Measurements from ENCODE around the gene C11orf54.
"Not testable (repeated sequence)": the region's sequence is repeated elsewhere in the genome, so short reads cannot be mapped to it uniquely, and the experiment has no call there.

The C11orf54 gene

DNA sequence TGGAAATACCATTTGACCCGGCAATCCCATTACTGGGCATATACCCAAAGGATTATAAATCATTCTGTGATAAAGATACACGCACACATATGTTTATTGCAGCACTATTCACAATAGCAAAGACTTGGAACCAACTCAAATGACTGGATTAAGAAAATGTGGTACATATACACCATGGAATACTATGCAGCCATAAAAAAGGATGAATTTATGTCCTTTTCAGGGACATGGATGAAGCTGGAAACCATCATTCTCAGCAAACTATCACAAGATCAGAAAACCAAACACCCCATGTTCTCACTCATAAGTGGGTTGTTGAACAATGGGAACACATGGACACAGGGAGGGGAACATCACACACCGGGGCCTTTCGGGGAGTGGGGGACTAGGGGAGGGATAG, 17.7 kb downstream of the C11orf54 start:
- H3K27ac ChIP-seq; DNase-seq (ENCODE audit: low read depth, low spot score): not testable (repeated sequence)

DNA sequence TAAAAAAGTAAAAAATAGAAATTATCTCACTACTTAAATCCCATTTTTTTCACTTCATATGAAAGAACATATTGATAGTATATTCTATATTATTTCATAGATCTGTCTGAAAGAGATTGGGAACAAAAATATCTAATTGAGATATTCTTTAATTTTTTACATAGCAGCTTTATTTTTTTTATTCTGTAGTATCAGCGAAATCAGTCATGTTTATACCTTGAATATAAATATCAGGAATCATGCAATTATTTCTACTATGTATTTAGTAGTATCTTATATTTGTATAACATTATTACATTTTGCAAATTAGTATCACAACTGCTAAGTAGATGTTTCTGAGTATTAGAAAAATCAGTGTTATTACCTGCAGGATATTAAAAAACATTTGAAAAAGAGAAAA, 20.4 kb downstream of the C11orf54 start:
- no peak for DNase-seq (ENCODE audit: low read depth, low spot score)
- no peak overlapping the region for H3K27ac ChIP-seq

DNA sequence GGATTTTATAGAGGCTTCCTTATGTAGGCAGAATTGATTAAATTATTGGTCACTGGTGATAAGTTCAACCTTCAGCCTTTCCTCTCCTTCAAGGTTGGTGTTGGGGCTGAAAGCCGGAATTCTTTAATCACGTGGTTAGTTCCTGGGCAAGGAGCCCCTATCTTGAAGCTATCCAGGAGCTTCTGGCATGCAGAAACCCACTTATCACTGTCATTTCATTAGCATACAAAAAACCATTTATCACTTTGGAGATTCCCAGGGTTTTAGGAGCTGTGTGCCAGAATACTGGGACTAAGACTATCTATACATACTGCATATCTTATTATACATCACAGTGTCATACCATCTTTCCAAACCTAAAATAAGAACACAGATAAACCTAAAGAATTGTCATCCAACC, 24.1 kb downstream of the C11orf54 start:
- no peak for DNase-seq (ENCODE audit: low read depth, low spot score)
- no peak overlapping the region for H3K27ac ChIP-seq

DNA sequence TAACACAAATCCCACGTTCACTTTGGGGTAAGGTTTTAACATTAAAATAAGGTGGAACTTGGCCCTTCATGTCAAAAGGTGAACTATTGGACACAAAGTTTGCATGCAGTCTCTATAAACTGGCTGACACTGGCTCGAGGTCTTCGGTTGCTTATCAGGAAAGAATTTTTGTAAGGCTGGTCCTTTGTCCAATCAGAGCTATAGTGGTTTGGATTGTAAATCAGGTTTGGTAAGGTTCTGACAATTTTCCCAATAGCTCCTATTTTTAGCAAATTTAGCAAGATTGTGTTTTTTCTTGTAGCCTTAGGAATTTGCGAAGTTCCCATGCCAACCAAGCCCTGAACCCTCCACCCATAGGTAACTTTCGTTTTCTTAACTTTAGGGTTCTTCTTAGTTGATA, 25.0 kb downstream of the C11orf54 start:
- H3K27ac ChIP-seq = no peak overlapping the region
- DNase-seq (ENCODE audit: low read depth, low spot score) = no peak

DNA sequence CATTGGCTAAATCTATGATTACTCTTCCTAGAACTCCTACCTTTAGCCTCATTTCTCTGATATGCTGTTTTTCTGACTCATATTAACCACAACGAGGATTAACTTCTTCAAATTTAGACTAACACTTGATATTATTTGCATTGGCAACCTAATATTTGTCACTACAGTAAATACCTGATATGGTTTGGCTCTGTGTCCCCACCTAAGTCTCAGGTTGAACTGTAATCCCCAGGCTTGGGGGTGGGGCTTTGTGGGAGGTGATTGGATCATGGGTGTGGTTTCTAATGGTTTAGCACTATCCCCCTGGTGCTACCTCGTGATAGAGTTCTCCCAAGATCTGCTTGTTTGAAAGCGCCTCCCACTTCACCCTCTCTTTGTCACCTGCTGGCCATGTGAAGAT, 25.5 kb downstream of the C11orf54 start:
- H3K27ac ChIP-seq = no peak overlapping the region
- no peak for DNase-seq (ENCODE audit: low read depth, low spot score)

DNA sequence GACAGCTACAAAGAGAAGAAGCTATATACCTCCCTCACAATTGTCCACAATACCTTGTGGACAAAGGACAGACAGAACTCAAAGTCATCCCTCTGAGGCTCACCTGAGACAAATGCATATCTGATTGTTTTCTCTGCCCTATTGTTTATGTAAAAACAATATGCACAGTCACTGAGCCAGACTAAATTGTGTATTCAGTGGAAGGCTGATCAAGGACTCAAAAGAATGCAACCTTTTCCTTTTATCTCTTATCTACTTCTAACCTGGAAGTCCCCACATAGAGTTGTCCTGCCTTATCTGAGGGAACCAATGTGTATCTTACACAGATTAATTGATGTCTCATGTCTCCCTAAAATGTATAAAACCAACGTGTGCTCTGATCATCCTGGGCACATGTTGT, 28.7 kb downstream of the C11orf54 start:
- no peak overlapping the region for H3K27ac ChIP-seq
- DNase-seq (ENCODE audit: low read depth, low spot score) = no peak

DNA sequence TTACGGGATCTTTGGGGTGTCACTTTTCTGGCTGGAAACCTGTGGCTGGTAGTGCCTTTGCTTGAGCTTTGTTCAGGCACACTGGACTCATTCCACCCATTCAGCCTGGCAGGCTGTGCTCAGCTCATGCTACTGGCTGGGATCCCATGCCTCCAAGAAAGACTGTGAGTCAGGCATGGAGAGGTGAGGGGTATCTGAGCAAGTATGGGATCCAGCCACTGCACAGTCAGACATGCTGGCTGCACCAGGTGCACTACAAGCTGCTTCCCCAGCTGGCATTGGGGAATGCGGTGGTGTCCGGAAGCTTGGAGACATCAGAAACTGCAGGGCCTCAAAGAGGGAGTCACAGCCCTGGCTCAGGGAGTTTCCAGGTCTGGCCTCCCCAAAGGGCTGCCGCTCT, 30.7 kb downstream of the C11orf54 start:
- no peak for DNase-seq (ENCODE audit: low read depth, low spot score)
- H3K27ac ChIP-seq = no peak overlapping the region

DNA sequence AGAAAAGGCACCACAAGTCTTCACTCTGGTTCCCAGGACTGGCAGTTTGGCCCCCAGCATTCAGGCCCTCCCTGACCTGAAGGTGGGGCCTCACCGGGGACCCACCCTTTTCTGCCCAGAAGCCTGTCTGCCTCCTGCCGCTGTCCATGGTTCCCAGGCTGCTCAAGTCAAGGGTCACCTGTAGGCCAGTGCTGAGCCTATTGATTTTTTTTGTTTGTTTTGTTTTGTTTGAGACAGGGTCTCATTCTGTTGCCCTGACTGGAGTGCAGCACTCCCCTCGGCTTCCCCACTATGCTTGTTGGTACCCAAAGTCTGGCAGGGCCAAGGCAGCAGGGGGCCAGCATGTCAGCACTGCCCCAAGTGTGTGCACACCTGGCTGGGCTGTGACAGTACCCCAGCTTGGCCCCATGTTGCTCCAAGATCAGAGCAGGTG, 31.6 kb downstream of the C11orf54 start:
- no peak for DNase-seq (ENCODE audit: low read depth, low spot score)
- no peak overlapping the region for H3K27ac ChIP-seq

DNA sequence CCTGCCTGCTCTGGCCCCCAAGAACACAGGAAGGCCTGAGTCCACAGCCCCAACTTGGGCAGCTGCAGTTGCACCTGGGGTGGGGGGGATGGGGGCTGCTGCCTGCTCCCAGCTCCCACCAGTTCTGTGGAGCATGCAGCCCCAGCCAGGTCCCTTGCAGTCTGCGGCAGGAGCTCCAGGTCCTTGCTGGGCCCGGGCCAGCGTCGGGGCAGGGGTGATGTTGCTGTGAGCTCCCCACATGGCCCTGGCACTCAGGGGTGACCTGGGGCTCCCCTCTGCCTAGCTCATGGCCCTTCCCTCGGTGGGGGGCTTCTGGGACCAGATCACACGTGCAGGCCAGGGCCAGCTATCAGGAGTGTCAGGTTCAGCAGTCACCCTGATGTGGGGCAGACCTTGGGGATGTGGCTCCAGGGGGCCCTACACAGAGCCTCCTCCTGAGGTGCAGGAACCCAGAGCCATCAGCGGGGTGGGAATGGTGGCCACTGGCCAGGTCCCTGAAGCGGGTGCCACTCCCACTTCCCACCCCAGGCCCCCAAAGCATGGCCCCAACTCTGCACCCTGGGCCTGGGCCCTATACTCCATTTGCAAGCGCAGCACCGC, 32.2 kb downstream of the C11orf54 start:
- DNase-seq (ENCODE audit: low read depth, low spot score) = no peak

DNA sequence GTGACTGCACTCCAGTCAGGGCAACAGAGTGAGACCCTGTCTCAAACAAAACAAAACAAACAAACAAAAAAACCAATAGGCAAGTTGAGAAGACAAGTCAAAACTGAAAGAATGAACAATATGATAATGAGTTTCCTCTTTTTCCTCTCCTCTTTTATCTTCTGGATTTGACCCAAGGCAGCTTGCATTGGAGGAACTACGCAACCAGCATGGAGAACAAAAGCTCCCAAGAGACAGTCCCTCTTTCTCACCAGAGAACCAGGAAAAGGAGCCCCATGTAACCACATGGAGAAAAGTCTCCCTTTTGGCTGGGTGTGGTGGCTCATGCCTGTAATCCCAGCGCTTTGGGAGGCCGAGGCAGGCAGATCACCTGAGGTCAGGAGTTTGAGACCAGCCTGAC, 33.1 kb downstream of the C11orf54 start:
- not testable (repeated sequence) for DNase-seq (ENCODE audit: low read depth, low spot score)

More for the DNA sequence above, 32.2 kb downstream of the C11orf54 start:
- no peak overlapping the region for H3K27ac ChIP-seq

DNA sequence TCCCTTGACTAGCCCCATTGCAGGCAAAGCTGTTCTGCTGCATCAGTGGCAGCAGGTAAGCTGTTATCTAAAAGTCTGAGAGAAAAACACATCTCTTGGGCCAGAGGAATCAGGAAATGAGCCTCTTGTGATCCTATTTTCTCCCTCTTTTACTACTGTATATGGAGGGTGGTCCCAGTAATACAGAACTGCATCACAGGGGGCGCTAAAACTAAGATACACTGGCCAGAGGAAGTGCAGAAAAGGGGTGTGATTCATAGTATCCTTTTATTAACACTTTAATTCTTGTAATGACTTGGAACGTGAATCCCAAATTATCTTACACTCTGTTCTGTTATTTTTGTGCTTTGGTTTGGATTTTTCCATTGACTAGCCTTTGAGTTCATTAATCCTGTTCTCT, 33.8 kb downstream of the C11orf54 start:
- H3K27ac ChIP-seq = no peak overlapping the region
- DNase-seq (ENCODE audit: low read depth, low spot score) = no peak

More for the DNA sequence above, 33.1 kb downstream of the C11orf54 start:
- H3K27ac ChIP-seq = not testable (repeated sequence)

DNA sequence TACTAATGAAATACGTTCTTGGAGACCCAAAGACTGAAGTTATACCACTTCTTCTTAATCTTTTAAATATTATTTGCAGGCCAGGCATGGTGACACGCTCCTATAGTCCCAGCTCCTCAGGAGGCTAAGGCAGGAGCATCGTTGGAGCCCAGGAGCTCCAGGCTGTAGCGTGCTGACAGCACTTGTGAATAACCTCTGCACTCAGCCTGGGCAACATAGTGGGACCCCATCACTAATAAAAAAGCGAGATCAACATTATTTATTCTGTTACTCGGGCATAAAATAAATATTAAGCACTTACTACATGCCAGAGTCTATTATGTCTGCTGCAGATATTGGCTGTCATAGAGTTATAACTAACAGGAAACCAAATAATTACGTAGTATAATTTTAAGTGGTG, 41.9 kb downstream of the C11orf54 start:
- no peak overlapping the region for H3K27ac ChIP-seq

DNA sequence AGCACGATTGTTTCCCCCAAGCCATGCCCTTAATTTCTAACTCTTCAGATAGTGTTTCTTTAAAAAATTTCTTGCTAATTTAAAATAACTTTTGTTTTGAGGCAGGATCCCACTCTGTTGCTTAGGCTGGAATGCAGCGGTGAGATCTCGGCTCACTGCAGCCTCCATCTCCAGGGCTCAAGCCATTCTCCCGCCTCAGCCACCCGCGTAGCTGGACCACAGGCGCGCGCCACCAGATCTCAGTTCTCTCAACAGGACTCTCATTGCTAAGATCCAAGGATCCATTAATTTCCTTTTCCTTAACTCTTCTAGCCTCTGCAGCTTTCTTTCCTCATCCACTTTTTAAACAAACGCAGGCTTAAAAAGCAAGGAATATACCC, 42.3 kb downstream of the C11orf54 start:
- DNase-seq (ENCODE audit: low read depth, low spot score) = no peak

More for the DNA sequence above, 41.9 kb downstream of the C11orf54 start:
- no peak for DNase-seq (ENCODE audit: low read depth, low spot score)

DNA sequence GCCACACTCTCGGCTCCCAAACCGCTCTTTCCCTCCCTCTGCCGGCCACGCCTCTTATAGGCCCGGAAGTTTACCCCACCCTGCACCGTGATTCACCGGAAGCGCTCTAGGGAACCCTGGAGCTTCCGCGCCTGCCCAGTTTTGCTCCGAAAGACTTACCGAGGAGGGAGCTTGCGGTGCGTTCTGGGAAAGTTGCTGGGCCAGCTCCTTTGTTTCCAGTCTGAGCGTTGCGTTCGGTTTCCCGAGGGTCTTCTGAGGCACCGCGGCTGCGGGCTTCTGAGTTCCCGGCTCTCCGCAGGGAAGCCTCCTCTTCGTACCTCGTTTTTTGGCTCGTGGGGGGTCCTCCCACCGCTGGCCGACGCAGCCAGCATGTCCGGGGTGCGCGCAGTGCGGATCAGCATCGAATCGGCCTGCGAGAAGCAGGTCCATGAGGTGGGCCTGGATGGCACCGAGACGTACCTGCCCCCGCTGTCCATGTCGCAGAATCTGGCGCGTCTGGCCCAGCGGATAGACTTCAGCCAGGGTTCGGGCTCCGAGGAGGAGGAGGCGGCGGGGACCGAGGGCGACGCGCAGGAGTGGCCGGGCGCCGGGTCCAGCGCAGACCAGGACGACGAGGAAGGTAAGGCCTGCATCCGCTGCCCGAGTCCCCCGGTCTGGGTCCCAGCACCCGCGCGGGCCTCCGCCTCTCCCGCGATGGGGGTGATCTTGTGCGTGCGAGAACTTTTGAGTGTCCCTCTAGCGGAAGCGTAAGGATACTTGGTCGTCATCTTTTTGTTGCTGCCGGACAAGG, 42.9 kb downstream of the C11orf54 start, which contains the start of gene MED17:
Gene MED17 (plus strand): TSS at position 138 of the 790 bp plus-strand sequence. CDS start 232 bp downstream, at position 370.
- H3K27ac ChIP-seq = peak within 1 kb of the TSS; percentile 89
- DNase-seq (ENCODE audit: low read depth, low spot score) = peak; percentile 65

More for the DNA sequence above, 42.3 kb downstream of the C11orf54 start:
- peak overlapping the region; percentile 89 for H3K27ac ChIP-seq

DNA sequence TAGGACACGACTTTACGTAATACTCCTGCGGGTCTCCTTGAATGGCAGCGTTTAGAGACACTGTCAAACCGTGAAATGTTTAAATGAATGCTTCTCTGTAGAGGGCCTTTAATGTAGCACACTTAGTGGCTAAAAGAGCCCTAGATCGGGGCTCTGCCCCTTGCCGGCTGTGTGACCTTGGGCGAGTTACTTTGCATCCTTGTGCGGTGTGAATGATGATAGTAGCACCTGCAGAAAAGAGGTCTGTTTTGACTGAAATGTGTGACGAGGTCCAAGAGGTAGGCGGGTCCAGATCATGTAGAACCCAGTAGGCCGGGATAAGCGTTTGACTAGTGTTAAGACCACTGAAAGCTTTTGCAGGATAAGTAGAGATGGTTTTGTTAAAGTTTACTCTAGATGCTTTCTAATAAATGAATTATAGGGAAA, 43.5 kb downstream of the C11orf54 start:
- H3K27ac ChIP-seq = peak overlapping the region; percentile 89
- DNase-seq (ENCODE audit: low read depth, low spot score) = no peak

DNA sequence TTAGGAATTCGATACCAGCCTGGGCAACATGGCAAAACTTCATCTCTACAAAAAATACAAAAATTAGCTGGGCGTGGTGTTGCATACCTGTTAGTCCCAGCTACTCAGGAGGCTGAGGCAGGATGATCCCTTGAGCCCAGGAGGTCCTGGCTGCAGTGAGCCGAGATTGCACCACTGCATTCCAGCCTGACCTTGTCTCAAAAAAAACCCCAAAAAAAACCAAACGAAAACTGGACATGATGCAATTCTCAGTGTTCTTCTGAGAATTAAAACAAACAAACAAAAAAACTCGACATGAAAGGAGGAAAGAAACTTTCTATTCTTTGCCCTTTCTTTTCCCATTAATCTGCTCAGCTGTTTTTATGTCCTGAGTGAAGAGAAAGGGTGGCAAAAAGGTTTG, 50.0 kb downstream of the C11orf54 start:
- DNase-seq (ENCODE audit: low read depth, low spot score) = no peak
- H3K27ac ChIP-seq = no peak overlapping the region

DNA sequence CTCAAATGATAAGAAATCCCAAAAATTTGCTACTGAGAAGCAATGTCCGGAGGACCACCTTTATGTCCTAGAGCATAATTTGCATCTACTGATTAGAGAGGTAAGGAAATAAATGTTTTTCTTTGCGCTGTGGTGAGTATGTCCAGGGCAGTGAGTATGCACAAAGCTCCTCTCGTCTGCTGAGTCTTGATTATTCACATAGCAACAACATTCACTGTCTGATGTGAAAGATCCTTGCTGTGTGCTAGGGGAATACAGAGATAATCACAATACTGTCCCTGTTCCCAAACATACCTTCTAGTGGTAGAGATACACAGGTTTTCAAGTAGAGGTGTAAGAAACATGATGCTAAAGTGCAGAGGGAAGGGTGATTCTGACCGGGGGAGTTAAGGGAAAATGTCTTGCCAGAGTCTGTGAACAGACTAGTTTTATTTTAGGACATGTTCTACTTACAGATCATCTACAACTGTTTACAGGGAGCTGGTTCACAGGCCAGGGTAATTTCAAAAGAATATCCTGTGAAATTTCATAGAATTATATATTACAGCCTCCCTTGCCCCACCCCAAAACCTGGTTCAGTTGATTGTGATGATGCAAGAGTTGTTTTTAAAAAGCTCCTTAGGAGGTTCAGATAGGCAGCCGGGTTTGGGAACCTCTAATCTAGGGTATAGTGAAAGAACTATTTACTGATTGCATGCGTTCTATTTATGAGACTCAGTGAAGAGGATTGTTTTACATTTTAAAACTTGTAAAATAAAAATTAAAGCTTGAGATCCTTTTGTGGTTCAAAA, 55.2 kb downstream of the C11orf54 start:
- DNase-seq (ENCODE audit: low read depth, low spot score) = no peak
- H3K27ac ChIP-seq = no peak overlapping the region

DNA sequence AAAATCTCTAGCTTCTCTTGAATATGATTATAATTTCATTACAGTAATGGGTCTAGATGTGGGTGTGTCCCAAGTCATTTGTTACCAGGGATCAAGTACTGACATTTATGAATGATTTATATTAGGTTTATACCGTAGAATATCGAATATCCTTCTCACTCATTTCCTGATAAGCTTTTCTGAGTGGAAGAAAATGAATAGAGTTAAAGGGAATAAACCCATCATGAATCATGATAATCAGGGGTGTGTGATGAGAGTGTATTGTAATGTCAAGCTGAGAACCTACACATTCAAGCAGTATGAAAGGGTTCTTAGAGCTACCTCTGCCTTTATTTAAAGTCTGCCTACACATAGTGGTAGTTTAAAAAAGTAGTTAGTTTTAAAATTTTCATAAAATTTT, 59.9 kb downstream of the C11orf54 start:
- no peak for DNase-seq (ENCODE audit: low read depth, low spot score)
- no peak overlapping the region for H3K27ac ChIP-seq

DNA sequence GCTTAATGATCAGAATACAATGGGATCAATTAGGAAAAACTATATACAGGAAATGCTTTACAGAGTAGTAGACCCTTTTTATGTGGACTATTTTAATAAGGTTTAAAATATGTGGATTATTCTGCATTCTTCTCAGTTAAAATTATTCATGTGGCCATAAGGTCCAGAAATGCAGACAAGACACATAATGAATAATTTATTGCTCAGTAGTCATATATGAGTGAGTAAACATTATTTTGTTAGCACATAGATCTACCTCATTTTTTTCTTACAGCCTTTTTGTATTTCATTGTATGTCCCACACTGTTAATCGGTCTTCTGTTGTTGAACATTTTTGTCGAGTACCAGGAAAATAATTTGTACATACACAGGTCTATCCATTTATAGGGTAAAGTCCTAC, 63.4 kb downstream of the C11orf54 start:
- DNase-seq (ENCODE audit: low read depth, low spot score) = no peak
- H3K27ac ChIP-seq = no peak overlapping the region

DNA sequence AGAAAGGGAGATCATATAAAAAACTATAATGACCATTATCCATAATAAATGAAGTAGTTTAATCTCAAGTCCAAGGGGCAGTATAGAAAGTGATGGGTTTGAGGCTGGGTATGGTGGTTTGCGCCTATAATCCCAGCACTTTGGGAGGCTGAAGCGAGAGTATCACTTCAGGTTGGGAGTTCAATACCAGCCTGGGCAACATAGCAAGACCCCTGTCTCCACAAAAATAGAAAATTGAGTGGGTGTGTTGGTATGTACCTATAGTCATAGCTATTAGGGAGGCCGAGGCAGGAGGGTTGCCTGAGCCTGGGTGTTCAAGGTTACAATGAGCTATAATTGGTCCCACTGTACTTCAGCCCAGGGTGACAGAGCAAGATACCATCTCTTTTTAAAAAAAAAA, 66.5 kb downstream of the C11orf54 start:
- DNase-seq (ENCODE audit: low read depth, low spot score) = no peak
- H3K27ac ChIP-seq = no peak overlapping the region

DNA sequence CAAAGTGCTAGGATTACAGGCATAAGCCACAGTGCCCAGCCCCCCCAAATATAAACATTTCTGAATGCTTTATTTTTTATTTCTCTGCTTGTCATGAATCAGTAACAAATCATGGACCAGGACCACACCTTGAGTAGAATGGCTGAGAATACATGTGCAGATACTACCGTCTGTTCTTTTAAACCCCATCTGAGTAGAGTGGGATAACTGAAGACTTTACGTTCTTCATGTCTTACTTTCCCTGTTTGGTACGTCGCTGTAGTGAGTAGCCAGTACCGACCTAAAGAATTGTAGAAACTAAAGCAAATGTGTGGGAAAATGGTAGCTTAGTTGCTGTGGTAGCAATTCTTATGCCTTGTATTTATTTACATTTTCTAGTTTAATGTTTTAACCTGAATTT, 72.5 kb downstream of the C11orf54 start:
- H3K27ac ChIP-seq = no peak overlapping the region
- DNase-seq (ENCODE audit: low read depth, low spot score) = no peak
